Measurements from ENCODE around the gene GPR152.

DNA sequence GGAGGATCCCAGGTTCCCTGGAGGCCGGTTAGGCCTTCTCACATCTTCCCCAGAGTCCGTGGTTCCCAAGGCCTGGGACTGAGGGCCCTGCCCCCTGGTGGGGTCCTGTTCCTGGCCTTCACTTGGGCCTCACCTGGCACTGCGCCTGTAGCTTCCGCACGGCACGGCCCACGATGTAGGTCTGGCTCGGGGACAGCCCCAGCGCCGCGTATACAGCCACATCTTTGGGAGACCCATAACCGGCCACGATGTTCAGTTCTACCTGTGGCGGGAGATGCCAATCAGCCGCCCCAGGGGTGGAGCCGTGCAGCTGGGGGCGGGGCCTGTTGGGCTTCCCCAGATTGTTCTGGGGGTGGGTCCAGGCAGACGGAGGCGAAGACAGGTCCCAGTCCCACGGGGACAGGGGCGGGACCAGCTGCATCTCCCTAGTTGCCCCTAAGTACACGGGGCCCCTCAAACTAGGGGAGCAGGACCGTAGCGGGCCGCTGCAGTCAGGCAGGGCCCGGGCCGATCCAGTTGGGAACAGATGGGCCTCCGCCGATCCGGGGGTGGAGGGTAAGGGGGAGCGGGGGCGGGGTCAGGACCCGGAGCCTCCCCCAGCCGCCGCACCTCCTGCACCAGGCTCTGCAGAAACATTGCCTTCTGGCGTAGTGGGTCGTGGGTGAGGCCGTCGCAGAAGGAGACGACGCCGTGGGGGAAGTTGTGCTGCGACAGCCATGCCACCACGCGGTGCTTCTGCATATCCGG lies 40.4 kb upstream of the GPR152 start:
- TF ChIP-seq, protein P1, sequence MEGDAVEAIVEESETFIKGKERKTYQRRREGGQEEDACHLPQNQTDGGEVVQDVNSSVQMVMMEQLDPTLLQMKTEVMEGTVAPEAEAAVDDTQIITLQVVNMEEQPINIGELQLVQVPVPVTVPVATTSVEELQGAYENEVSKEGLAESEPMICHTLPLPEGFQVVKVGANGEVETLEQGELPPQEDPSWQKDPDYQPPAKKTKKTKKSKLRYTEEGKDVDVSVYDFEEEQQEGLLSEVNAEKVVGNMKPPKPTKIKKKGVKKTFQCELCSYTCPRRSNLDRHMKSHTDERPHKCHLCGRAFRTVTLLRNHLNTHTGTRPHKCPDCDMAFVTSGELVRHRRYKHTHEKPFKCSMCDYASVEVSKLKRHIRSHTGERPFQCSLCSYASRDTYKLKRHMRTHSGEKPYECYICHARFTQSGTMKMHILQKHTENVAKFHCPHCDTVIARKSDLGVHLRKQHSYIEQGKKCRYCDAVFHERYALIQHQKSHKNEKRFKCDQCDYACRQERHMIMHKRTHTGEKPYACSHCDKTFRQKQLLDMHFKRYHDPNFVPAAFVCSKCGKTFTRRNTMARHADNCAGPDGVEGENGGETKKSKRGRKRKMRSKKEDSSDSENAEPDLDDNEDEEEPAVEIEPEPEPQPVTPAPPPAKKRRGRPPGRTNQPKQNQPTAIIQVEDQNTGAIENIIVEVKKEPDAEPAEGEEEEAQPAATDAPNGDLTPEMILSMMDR (IDR thresholded peaks at IDR 0.05) = no peak
- no peak for TF ChIP-seq POLR2A (IDR thresholded peaks at IDR 0.05)
